ENCODE results near the gene MELK.

DNA sequence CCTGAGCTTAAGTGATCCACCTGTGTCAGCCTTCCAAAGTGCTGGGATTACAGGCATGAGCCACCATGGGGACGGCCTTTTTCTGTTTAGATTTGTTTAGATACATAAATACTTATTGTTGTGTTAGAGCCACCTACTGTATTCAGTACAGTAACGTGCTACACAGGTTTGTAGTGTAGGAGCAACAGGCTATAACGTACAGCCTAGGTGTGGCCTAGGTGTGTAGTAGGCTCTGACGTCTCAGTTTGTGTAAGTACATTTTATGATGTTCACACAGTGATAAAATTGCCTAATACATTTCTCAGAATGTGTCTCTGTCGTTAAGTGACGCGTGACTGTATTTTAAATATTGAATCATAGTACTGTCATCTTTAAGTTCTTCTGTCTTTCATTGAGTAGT lies 84.1 kb downstream of the MELK start:
- TF ChIP-seq POLR2AphosphoS5 (IDR thresholded peaks at IDR 0.05) = no peak
- TF ChIP-seq, protein P1, sequence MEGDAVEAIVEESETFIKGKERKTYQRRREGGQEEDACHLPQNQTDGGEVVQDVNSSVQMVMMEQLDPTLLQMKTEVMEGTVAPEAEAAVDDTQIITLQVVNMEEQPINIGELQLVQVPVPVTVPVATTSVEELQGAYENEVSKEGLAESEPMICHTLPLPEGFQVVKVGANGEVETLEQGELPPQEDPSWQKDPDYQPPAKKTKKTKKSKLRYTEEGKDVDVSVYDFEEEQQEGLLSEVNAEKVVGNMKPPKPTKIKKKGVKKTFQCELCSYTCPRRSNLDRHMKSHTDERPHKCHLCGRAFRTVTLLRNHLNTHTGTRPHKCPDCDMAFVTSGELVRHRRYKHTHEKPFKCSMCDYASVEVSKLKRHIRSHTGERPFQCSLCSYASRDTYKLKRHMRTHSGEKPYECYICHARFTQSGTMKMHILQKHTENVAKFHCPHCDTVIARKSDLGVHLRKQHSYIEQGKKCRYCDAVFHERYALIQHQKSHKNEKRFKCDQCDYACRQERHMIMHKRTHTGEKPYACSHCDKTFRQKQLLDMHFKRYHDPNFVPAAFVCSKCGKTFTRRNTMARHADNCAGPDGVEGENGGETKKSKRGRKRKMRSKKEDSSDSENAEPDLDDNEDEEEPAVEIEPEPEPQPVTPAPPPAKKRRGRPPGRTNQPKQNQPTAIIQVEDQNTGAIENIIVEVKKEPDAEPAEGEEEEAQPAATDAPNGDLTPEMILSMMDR (IDR thresholded peaks at IDR 0.05 in 8 of 11, conservative IDR thresholded peaks at IDR 0.05 in 3 of 11) = no peak
